HepG2 (cell line): ENCODE measurements around the gene FUCA1. TPM values are rescaled to one million over a fixed set of nuclear protein-coding genes. Genes with fewer than 3 reads are reported as not detected.

Experiments used
- AKNA ChIP-seq: sonication (generic); formaldehyde crosslinking; IDR thresholded peaks from 2 replicates; pipeline ENCODE4 v1.4.0; 2020; ENCODE audit warnings: missing genetic modification reagents, borderline replicate concordance
- CERS6 ChIP-seq: sonication (generic); formaldehyde crosslinking; IDR thresholded peaks from 2 replicates; pipeline ENCODE4 v1.5.0; 2020; ENCODE audit warnings: missing genetic modification reagents
- HDAC1 ChIP-seq: sonication (generic); formaldehyde crosslinking; IDR thresholded peaks from 2 replicates; pipeline ENCODE4 v1.5.1; 2020; ENCODE audit warnings: mild to moderate bottlenecking, missing genetic modification reagents
- KIAA2018 ChIP-seq: sonication (generic); formaldehyde crosslinking; IDR thresholded peaks from 2 replicates; pipeline ENCODE4 v1.5.0; 2020; ENCODE audit warnings: mild to moderate bottlenecking, missing genetic modification reagents, borderline replicate concordance
- NRL ChIP-seq: sonication (generic); formaldehyde crosslinking; IDR thresholded peaks from 2 replicates; pipeline ENCODE4 v1.5.0; 2020; ENCODE audit warnings: missing genetic modification reagents, mild to moderate bottlenecking, moderate library complexity, borderline replicate concordance
- SATB2 ChIP-seq: sonication (generic); formaldehyde crosslinking; IDR thresholded peaks from 2 replicates; pipeline ENCODE4 v1.5.0; 2020; ENCODE audit warnings: missing genetic modification reagents
- TBX2 ChIP-seq: sonication (generic); formaldehyde crosslinking; IDR thresholded peaks from 2 replicates; pipeline ENCODE4 v1.5.0; 2020; ENCODE audit warnings: missing genetic modification reagents, mild to moderate bottlenecking, borderline replicate concordance
- ZNF607 ChIP-seq: sonication (generic); formaldehyde crosslinking; IDR thresholded peaks from 2 replicates; pipeline ENCODE4 v1.5.1; 2020; ENCODE audit warnings: missing genetic modification reagents, mild to moderate bottlenecking, borderline replicate concordance
- polyA plus RNA-seq, 8 experiments: library from polyadenylated mRNA; depleted of rRNA in 3 of 8; stranded (reverse) in 7 of 8; unstranded in 1 of 8; fragments of >200 nt; fragmentation: Illumina TruSeq in 4 of 8; extraction: Trizol in 4 of 8; gene quantifications; 2 replicates each; pipeline versions ENCODE4 v1.2.1 to v1.2.3, GENCODE V29; 2011 to 2016; ENCODE audit warnings: low read depth in 4 of 8, missing spikeins in 1 of 8, mixed read lengths in 1 of 8; ENCODE audit not compliant: insufficient read depth in 1 of 8
- total RNA-seq, 5 experiments: library from RNA; depleted of rRNA; stranded (reverse); fragments of >200 nt; fragmentation: Illumina TruSeq; extraction: Trizol; gene quantifications; 2 replicates each; pipeline ENCODE4 v1.2.3, GENCODE V29; 2016; ENCODE audit warnings: low read depth in 1 of 5
- TF ChIP-seq, protein P1 (sequence below): IDR thresholded peaks from 2 replicates; pipeline ENCODE4 v1.6.1; 2012; ENCODE audit warnings: low read length, improper control_type of control experiment

Gene FUCA1
- total and polyA plus RNA-seq, 2 of the 13 experiments (the other 11 are each of a cell fraction or from before 2014, with no cell fraction given), result 32.7 to 33.6 TPM

DNA sequence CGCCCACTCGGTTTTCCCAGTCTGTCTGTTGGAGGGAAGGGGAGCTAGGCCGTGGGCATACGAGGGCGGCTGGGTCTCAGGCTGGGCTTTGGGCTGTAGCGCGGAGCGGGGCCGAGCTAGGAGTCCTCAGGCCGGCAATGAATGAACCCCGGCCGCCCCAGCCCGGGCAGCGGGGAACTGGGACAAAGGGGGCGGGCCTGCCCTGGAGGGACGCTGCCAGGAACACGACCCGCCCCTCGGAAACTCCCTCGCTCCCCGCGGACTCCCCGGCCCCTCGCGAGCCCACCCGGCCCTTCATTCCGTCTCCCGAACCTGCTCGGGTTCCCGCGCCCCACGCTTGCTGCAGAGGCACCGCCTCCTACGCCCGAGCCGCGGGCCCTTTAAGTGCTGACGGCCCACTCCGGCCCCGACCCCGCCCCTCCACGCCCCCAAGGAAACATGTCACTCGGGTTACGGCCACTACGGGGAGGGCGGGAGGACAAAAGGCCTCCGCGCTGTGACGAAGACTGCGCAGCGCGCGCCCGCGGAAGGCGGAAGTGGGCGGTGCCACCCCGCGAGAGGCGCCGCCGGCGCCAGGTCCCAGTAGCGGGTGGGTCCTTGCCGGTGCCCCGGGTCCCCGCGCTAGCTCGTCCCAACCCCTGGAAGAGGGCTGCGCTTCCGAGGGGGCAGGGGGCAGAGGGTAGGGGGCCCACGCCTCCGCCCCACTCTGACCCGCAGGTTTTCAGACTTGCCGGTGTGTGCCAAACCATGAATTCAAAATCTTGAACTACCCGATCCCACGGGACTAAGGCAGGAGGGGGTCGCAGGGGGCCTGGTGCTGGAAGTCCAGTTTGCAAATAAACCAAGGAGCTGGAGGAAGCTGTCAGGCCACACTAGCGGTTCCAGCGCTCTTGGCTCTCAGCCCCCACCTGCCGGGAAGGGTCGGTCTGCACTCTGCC lies 67.4 kb downstream of the FUCA1 start, which contains the start of gene GALE (continued):
- no peak for TF ChIP-seq AKNA (CRISPR knock-in tag)
- no peak for TF ChIP-seq CERS6 (CRISPR knock-in tag)
- TF ChIP-seq NRL (CRISPR knock-in tag), result peak; percentile 67; the same call in 1 of the 2 replicates
- TF ChIP-seq TBX2, result peak; percentile 80
- TF ChIP-seq ZNF607, result peak; percentile 77; the same call in 1 of the 2 replicates
- TF ChIP-seq, protein P1, sequence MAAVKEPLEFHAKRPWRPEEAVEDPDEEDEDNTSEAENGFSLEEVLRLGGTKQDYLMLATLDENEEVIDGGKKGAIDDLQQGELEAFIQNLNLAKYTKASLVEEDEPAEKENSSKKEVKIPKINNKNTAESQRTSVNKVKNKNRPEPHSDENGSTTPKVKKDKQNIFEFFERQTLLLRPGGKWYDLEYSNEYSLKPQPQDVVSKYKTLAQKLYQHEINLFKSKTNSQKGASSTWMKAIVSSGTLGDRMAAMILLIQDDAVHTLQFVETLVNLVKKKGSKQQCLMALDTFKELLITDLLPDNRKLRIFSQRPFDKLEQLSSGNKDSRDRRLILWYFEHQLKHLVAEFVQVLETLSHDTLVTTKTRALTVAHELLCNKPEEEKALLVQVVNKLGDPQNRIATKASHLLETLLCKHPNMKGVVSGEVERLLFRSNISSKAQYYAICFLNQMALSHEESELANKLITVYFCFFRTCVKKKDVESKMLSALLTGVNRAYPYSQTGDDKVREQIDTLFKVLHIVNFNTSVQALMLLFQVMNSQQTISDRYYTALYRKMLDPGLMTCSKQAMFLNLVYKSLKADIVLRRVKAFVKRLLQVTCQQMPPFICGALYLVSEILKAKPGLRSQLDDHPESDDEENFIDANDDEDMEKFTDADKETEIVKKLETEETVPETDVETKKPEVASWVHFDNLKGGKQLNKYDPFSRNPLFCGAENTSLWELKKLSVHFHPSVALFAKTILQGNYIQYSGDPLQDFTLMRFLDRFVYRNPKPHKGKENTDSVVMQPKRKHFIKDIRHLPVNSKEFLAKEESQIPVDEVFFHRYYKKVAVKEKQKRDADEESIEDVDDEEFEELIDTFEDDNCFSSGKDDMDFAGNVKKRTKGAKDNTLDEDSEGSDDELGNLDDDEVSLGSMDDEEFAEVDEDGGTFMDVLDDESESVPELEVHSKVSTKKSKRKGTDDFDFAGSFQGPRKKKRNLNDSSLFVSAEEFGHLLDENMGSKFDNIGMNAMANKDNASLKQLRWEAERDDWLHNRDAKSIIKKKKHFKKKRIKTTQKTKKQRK, result no peak
- TF ChIP-seq SATB2, result no peak
- TF ChIP-seq KIAA2018, result no peak; the same call in 1 of the 2 replicates
- TF ChIP-seq HDAC1 (CRISPR knock-in tag), result peak; percentile 76
